ENCODE measurements around the gene CAMSAP2.

DNA sequence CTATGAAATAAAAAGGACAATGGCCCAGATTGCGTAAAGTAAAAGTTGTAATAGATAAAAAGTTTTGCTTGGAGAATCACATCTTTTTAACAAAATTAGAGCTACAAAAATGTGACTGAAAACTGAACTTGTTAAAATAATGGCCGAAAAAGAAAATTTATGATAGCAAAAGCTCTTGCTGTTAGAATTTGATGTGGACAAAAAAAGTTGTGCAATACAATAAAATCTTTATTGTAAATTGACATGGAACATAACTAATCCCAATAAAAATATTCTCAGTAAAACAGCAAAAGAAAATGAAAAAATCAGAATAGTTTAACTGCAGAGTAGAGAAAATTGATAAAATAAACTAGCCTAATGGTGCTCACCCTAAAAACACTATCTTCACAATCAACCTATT is 11.4 kb upstream of the CAMSAP2 start:
- TF ChIP-seq, protein P1, sequence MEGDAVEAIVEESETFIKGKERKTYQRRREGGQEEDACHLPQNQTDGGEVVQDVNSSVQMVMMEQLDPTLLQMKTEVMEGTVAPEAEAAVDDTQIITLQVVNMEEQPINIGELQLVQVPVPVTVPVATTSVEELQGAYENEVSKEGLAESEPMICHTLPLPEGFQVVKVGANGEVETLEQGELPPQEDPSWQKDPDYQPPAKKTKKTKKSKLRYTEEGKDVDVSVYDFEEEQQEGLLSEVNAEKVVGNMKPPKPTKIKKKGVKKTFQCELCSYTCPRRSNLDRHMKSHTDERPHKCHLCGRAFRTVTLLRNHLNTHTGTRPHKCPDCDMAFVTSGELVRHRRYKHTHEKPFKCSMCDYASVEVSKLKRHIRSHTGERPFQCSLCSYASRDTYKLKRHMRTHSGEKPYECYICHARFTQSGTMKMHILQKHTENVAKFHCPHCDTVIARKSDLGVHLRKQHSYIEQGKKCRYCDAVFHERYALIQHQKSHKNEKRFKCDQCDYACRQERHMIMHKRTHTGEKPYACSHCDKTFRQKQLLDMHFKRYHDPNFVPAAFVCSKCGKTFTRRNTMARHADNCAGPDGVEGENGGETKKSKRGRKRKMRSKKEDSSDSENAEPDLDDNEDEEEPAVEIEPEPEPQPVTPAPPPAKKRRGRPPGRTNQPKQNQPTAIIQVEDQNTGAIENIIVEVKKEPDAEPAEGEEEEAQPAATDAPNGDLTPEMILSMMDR (conservative IDR thresholded peaks at IDR 0.05; ENCODE audit: low read length): no peak
- TF ChIP-seq EZH2phosphoT487 (IDR thresholded peaks at IDR 0.05; ENCODE audit: borderline replicate concordance): no peak

Data from Loucy (cell line).